GM23248 (cell line): Measurements from ENCODE around the gene DIO1. TPM values are rescaled to one million over a fixed set of nuclear protein-coding genes. Genes with fewer than 3 reads are reported as not detected.

Experiments used
- DNase-seq: peaks from one replicate; pipeline ENCODE4 v3.0.0-alpha.2; 2015
- H2AFZ ChIP-seq: fragments of 200-600 bp; sonication (generic); 2 replicates; pipeline ENCODE4 v1.6.1; 2016; ENCODE audit warnings: antibody characterized with exemption
- H3F3A ChIP-seq: fragments of 200-600 bp; sonication (generic); 2 replicates; pipeline ENCODE4 v1.6.1; 2016; ENCODE audit warnings: mild to moderate bottlenecking, antibody characterized with exemption, mixed run types; ENCODE audit not compliant: insufficient read depth
- H3K27ac ChIP-seq: fragments of 200-600 bp; sonication (generic); 2 replicates; pipeline ENCODE4 v1.5.1; 2016; ENCODE audit warnings: mild to moderate bottlenecking
- H3K27me3 ChIP-seq: fragments of 200-600 bp; sonication (generic); replicated peaks from 2 replicates; pipeline ENCODE4 v1.6.1; 2016; ENCODE audit warnings: mild to moderate bottlenecking; ENCODE audit not compliant: insufficient read depth
- H3K36me3 ChIP-seq: fragments of 200-600 bp; sonication (generic); 2 replicates; pipeline ENCODE4 v1.6.1; 2016; ENCODE audit warnings: low read depth, mild to moderate bottlenecking
- H3K4me1 ChIP-seq: fragments of 200-600 bp; sonication (generic); 2 replicates; pipeline ENCODE4 v1.6.1; 2016; ENCODE audit warnings: mild to moderate bottlenecking; ENCODE audit not compliant: insufficient read depth
- H3K4me2 ChIP-seq: fragments of 200-600 bp; sonication (generic); one replicate; pipeline ENCODE4 v1.6.1; 2016; ENCODE audit warnings: mild to moderate bottlenecking; ENCODE audit not compliant: unreplicated experiment
- H3K4me3 ChIP-seq: fragments of 200-600 bp; sonication (generic); 2 replicates; pipeline ENCODE4 v1.5.1; 2016; ENCODE audit warnings: mild to moderate bottlenecking
- H3K79me2 ChIP-seq: fragments of 200-600 bp; sonication (generic); 2 replicates; pipeline ENCODE4 v1.6.1; 2016; ENCODE audit warnings: mild to moderate bottlenecking; ENCODE audit not compliant: insufficient read depth
- H3K9ac ChIP-seq: fragments of 200-600 bp; sonication (generic); 2 replicates; pipeline ENCODE4 v1.6.1; 2016; ENCODE audit warnings: mild to moderate bottlenecking
- H3K9me2 ChIP-seq: fragments of 200-600 bp; sonication (generic); 2 replicates; pipeline ENCODE4 v1.6.1; 2016; ENCODE audit warnings: mixed run types, mild to moderate bottlenecking, moderate library complexity; ENCODE audit not compliant: insufficient read depth
- H3K9me3 ChIP-seq: fragments of 200-600 bp; sonication (generic); one replicate; pipeline ENCODE4 v1.6.1; 2017; ENCODE audit warnings: low read depth
- H4K20me1 ChIP-seq: fragments of 200-600 bp; sonication (generic); 2 replicates; pipeline ENCODE4 v1.6.0; 2016; ENCODE audit not compliant: insufficient read depth
- EZH2 ChIP-seq: fragments of 200-600 bp; sonication (generic); IDR thresholded peaks from 2 replicates; pipeline ENCODE4 v1.6.1; 2018; ENCODE audit warnings: antibody characterized with exemption, mild to moderate bottlenecking; ENCODE audit not compliant: insufficient read depth, poor library complexity, severe bottlenecking
- EZH2phosphoT487 ChIP-seq: fragments of 200-600 bp; sonication (generic); IDR thresholded peaks from 2 replicates; pipeline ENCODE4 v1.6.1; 2018; ENCODE audit warnings: antibody characterized with exemption, moderate library complexity, mild to moderate bottlenecking, low read depth; ENCODE audit not compliant: insufficient read depth
- WGBS, 2 experiments: methylation state at CpG; one replicate each; pipeline ENCODE4 v1.1.6; 2015 to 2017; ENCODE audit warnings: low lambda C conversion rate in 2 of 2, low coverage in 1 of 2; ENCODE audit errors: missing lambda C conversion rate in 2 of 2; 5-methylcytosine and 5-hydroxymethylcytosine counted together
- in situ Hi-C: fragments of 300-500 bp; cut with MboI; formaldehyde crosslinking; loops from 2 replicates; pipeline ENCODE4 v1.15.0; 2020
- polyA plus RNA-seq: library from polyadenylated mRNA; unstranded; fragments of >200 nt; fragmentation: Nextera tagmentation; extraction: Ambion mirVana; gene quantifications from 2 replicates; pipeline ENCODE4 v1.2.1, GENCODE V29; 2016
- total RNA-seq: library from RNA; depleted of rRNA; stranded (reverse); fragments of >200 nt; shearing (Covaris generic); gene quantifications from 2 replicates; pipeline ENCODE4 v1.2.3, GENCODE V29; 2014; rRNA removed

DIO1 gene
- not detected in 2 replicates for total RNA-seq
- polyA plus RNA-seq, result not detected in 2 replicates

DNA sequence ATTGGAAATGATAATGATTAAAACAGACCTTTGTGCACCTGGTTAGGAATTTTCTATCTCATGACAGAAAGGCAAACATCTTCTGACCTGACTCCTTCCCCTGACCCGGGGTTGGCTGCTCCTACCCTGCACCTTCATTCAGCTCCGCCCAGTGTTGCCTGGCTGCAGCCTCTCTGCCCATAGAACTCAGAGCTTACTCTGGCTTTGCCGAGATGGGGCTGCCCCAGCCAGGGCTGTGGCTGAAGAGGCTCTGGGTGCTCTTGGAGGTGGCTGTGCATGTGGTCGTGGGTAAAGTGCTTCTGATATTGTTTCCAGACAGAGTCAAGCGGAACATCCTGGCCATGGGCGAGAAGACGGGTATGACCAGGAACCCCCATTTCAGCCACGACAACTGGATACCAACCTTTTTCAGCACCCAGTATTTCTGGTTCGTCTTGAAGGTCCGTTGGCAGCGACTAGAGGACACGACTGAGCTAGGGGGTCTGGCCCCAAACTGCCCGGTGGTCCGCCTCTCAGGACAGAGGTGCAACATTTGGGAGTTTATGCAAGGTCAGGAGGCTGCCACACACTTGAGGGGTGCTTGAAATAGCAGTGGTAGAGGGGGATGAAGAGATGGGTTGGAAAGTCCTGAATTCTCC, at the start of gene DIO1:
TSS of gene DIO1 (plus strand) at position 189 of the 638 bp plus-strand sequence. CDS start at position 213, 24 bp downstream.
- TF ChIP-seq EZH2 (no peak), EZH2phosphoT487 (no peak)
- H3K4me3 ChIP-seq, result no peak within 1 kb of the TSS
- WGBS, 2 experiments, result 79% methylated on average over 14 of the region's 14 CpGs

GRCh38 chr1:53847980-53848379, 46.0 kb upstream of the DIO1 start:
- no peak overlapping the region for H3K4me3 ChIP-seq
- no peaks in the 10 kb centered on the region for H3K4me1 ChIP-seq
- no peaks in the 10 kb centered on the region for H3K79me2 ChIP-seq
- H3K9ac ChIP-seq, result no peak overlapping the region
- H2AFZ ChIP-seq, result no peak overlapping the region
- in situ Hi-C loops, result no loop called here
- H3K9me2 ChIP-seq, result no peaks in the 10 kb centered on the region
- H3K36me3 ChIP-seq, result peaks cover 6% of the 10 kb centered on the region; the same call in 1 of the 2 replicates
- WGBS, 2 experiments, result 85 to 86% methylated on average over 6 of the region's 6 CpGs
- no peaks in the 10 kb centered on the region for H3K9me3 ChIP-seq
- H3F3A ChIP-seq, result no peaks in the 10 kb centered on the region
- no peak overlapping the region for H3K27ac ChIP-seq
- no peaks in the 10 kb centered on the region for H4K20me1 ChIP-seq
- no peak for DNase-seq
- TF ChIP-seq EZH2phosphoT487, result no peak
- TF ChIP-seq EZH2, result no peak
- H3K27me3 ChIP-seq, result no peaks in the 10 kb centered on the region
- H3K4me2 ChIP-seq, result no peak overlapping the region

More for the DNA sequence above, at the start of gene DIO1:
- H4K20me1 ChIP-seq, result no peaks in the 10 kb centered on the region
- H3K9ac ChIP-seq, result no peak within 1 kb of the TSS
- DNase-seq, result no peak
- in situ Hi-C loops, result no loop called here
- H3K9me2 ChIP-seq, result no peaks in the 10 kb centered on the region
- H3K79me2 ChIP-seq, result no peaks in the 10 kb centered on the region
- H3K9me3 ChIP-seq, result no peaks in the 10 kb centered on the region
- H3K4me1 ChIP-seq, result peaks cover 26% of the 10 kb centered on the region
- H3K4me2 ChIP-seq, result no peak within 1 kb of the TSS
- no peak within 1 kb of the TSS for H3K27ac ChIP-seq
- H2AFZ ChIP-seq, result no peak within 1 kb of the TSS
- H3K27me3 ChIP-seq, result no peaks in the 10 kb centered on the region
- H3K36me3 ChIP-seq, result no peaks in the 10 kb centered on the region
- H3F3A ChIP-seq, result peaks cover 37% of the 10 kb centered on the region

DNA sequence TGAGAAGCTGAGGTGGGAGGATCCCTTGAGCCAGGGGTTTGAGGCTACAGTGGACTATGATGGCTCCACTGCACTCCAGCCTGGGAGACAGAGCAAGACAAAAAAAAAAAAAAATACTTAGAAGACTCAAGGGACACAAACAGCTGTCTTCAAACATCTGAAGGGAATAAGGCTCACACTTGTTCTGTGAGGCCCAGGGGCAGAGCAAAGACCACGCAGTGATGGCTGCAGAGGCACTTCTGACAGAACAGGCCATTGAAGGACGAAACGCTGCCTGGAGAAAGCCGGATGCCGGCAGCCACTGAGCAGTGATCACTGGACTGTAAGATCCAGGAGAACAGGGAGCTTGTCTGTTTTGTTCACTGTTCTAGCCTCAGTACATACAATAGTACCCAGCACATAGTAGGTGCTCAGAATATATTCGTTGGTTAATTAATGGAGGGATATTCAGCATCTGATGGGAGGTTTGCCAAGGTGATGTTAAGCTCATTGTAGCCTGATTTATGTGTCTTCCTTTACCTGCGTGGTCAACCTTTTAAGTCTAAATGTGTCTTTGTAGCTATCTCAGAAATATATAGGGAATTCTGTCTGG, 43.8 kb upstream of the DIO1 start:
- Histone ChIP-seq H3F3A (no peaks in the 10 kb centered on the region), H3K27me3 (no peaks in the 10 kb centered on the region), H2AFZ (no peak overlapping the region), H4K20me1 (no peaks in the 10 kb centered on the region), H3K4me1 (no peaks in the 10 kb centered on the region), H3K36me3 (peaks cover 6% of the 10 kb centered on the region; the same call in 1 of the 2 replicates), H3K4me3 (no peak overlapping the region), H3K9me3 (no peaks in the 10 kb centered on the region), H3K79me2 (no peaks in the 10 kb centered on the region), H3K9ac (no peak overlapping the region), H3K4me2 (no peak overlapping the region), H3K9me2 (no peaks in the 10 kb centered on the region), H3K27ac (no peak overlapping the region)
- no peak for DNase-seq
- TF ChIP-seq EZH2phosphoT487, result no peak
- in situ Hi-C loops, result loop anchor here (25.0 kb wide), 1 partner anchor 662 kb away; no protein-coding TSS in a partner anchor
- 85% methylated on average over 7 of the region's 7 CpGs for WGBS, 2 experiments

GRCh38 chr1:53851571-53852285, 42.3 kb upstream of the DIO1 start:
- TF ChIP-seq EZH2 (no peak), EZH2phosphoT487 (no peak)
- in situ Hi-C loops, result loop anchor here (25.0 kb wide), 1 partner anchor 661 kb away; no protein-coding TSS in a partner anchor
- H4K20me1 ChIP-seq, result no peaks in the 10 kb centered on the region
- no peak overlapping the region for H3K9ac ChIP-seq
- H3K4me1 ChIP-seq, result no peaks in the 10 kb centered on the region
- no peak overlapping the region for H2AFZ ChIP-seq
- no peaks in the 10 kb centered on the region for H3K27me3 ChIP-seq
- no peaks in the 10 kb centered on the region for H3K79me2 ChIP-seq
- WGBS, 2 experiments, result 93 to 95% methylated on average over 9 of the region's 9 CpGs
- no peak for DNase-seq
- no peak overlapping the region for H3K4me3 ChIP-seq
- no peaks in the 10 kb centered on the region for H3K9me2 ChIP-seq
- H3K36me3 ChIP-seq, result peaks cover 10% of the 10 kb centered on the region
- no peak overlapping the region for H3K4me2 ChIP-seq
- H3K27ac ChIP-seq, result no peak overlapping the region
- no peaks in the 10 kb centered on the region for H3F3A ChIP-seq
- no peaks in the 10 kb centered on the region for H3K9me3 ChIP-seq
